Measurements from ENCODE around the gene IRF7.
"Not testable (repeated sequence)": the region's sequence is repeated elsewhere in the genome, so short reads cannot be mapped to it uniquely, and the experiment has no call there.

Gene IRF7

GRCh38 chr11:575313-575995 lies 40.3 kb downstream of the IRF7 start:
- peak overlapping the region; percentile 83 to 92 (median 90) for H3K27ac Mint-ChIP-seq
- peaks cover 25% of the 10 kb centered on the region for H3K4me1 Mint-ChIP-seq
- TF ChIP-seq, protein P1, sequence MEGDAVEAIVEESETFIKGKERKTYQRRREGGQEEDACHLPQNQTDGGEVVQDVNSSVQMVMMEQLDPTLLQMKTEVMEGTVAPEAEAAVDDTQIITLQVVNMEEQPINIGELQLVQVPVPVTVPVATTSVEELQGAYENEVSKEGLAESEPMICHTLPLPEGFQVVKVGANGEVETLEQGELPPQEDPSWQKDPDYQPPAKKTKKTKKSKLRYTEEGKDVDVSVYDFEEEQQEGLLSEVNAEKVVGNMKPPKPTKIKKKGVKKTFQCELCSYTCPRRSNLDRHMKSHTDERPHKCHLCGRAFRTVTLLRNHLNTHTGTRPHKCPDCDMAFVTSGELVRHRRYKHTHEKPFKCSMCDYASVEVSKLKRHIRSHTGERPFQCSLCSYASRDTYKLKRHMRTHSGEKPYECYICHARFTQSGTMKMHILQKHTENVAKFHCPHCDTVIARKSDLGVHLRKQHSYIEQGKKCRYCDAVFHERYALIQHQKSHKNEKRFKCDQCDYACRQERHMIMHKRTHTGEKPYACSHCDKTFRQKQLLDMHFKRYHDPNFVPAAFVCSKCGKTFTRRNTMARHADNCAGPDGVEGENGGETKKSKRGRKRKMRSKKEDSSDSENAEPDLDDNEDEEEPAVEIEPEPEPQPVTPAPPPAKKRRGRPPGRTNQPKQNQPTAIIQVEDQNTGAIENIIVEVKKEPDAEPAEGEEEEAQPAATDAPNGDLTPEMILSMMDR (IDR thresholded peaks at IDR 0.05; ENCODE audit: unreplicated experiment in 3 of 3) = no peak
- H3K27me3 Mint-ChIP-seq (ENCODE audit: low read depth) = peaks cover 22% of the 10 kb centered on the region
- H3K9me3 Mint-ChIP-seq = no peaks in the 10 kb centered on the region
- H3K4me3 Mint-ChIP-seq = peak overlapping the region; percentile 82 to 92 (median 87)
- no peaks in the 10 kb centered on the region for H3K36me3 Mint-ChIP-seq (ENCODE audit: low read depth)

GRCh38 chr11:574632-575312 lies 41.0 kb downstream of the IRF7 start:
- H3K36me3 Mint-ChIP-seq (ENCODE audit: low read depth) = no peaks in the 10 kb centered on the region
- H3K4me1 Mint-ChIP-seq = peaks cover 25% of the 10 kb centered on the region
- peak overlapping the region; percentile 82 to 92 (median 87) for H3K4me3 Mint-ChIP-seq
- H3K9me3 Mint-ChIP-seq = no peaks in the 10 kb centered on the region
- H3K27me3 Mint-ChIP-seq (ENCODE audit: low read depth) = peaks cover 22% of the 10 kb centered on the region
- TF ChIP-seq, protein P1 (IDR thresholded peaks at IDR 0.05; ENCODE audit: unreplicated experiment in 3 of 3) = no peak
- peak overlapping the region; percentile 83 to 92 (median 90) for H3K27ac Mint-ChIP-seq

- not testable (repeated sequence) for H3K9me3 Mint-ChIP-seq; H3K36me3 Mint-ChIP-seq (ENCODE audit: low read depth)
- Mint-ChIP-seq H3K4me3 (peak overlapping the region; percentile 82 to 92 (median 87)), H3K4me1 (peaks cover 20% of the 10 kb centered on the region), H3K27ac (peak overlapping the region; percentile 87 to 92 (median 90)), H3K27me3 (ENCODE audit: low read depth) (peaks cover 22% of the 10 kb centered on the region)
Observed at GRCh38 chr11:574031-574570, 41.6 kb downstream of the IRF7 start.

- Mint-ChIP-seq H3K9me3 (no peaks in the 10 kb centered on the region), H3K4me3 (peak overlapping the region; percentile 82 to 92 (median 87)), H3K27me3 (ENCODE audit: low read depth) (peaks cover 22% of the 10 kb centered on the region), H3K36me3 (ENCODE audit: low read depth) (no peaks in the 10 kb centered on the region), H3K4me1 (peaks cover 20% of the 10 kb centered on the region), H3K27ac (peak overlapping the region; percentile 87 to 92 (median 90))
- TF ChIP-seq, protein P1 (IDR thresholded peaks at IDR 0.05; ENCODE audit: unreplicated experiment in 3 of 3) = no peak
Observed at GRCh38 chr11:573146-573759, 42.5 kb downstream of the IRF7 start.

DNA sequence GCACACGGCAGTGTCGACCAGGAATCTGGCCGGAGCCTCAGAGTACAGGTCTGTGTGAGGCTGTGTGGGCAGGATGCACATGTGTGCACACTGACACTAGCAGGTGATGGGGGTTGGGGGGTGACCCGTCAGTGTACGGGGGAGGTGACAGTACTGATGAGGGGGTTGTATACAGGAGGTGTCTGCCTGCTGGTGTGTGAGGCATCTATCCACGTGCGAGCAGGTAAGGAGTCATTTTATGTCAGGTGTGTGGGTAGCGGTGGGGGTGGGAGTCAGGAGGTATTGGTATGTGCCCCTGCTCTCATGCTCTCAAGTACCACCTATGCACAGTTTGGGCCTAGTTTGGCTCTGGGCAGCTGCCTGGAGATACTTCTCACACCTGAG lies 44.0 kb downstream of the IRF7 start:
- Mint-ChIP-seq H3K4me1 (peaks cover 15% of the 10 kb centered on the region), H3K36me3 (ENCODE audit: low read depth) (no peaks in the 10 kb centered on the region), H3K9me3 (no peaks in the 10 kb centered on the region), H3K27ac (peak overlapping the region in 1 of 3 experiments; percentile 51), H3K4me3 (peak overlapping the region; percentile 23 to 32 (median 30)), H3K27me3 (ENCODE audit: low read depth) (peaks cover 22% of the 10 kb centered on the region)
- TF ChIP-seq, protein P1 (IDR thresholded peaks at IDR 0.05; ENCODE audit: unreplicated experiment in 3 of 3) = no peak
